Liver (tissue), 9 donors: ENCODE measurements around the gene PLCB2. TPM values are rescaled to one million over a fixed set of nuclear protein-coding genes. Genes with fewer than 3 reads are reported as not detected.

Source experiments
- DNase-seq: peaks from one replicate; pipeline ENCODE4 v3.0.0-alpha.2; 2017; ENCODE audit warnings: low spot score
- H3K27ac ChIP-seq, 2 donors: one replicate each; pipeline ENCODE4 v1.7.0; 2013; ENCODE audit warnings: inconsistent platforms in 2 of 2, low read length in 2 of 2, control low read depth in 1 of 2, low read depth in 1 of 2, mild to moderate bottlenecking in 1 of 2
- H3K27me3 ChIP-seq, 4 donors: one replicate each; pipeline versions ENCODE4 v1.6.1 to v1.7.0; 2013; ENCODE audit warnings: low read length in 3 of 4, inconsistent platforms in 1 of 4, mild to moderate bottlenecking in 1 of 4, moderate library complexity in 1 of 4; ENCODE audit not compliant: control insufficient read depth in 4 of 4, insufficient read depth in 4 of 4
- H3K36me3 ChIP-seq, 4 donors: one replicate each; pipeline versions ENCODE4 v1.6.1 to v1.7.0; 2013; ENCODE audit warnings: low read length in 3 of 4, mild to moderate bottlenecking in 3 of 4, low read depth in 1 of 4, moderate library complexity in 1 of 4; ENCODE audit not compliant: control insufficient read depth in 4 of 4, insufficient read depth in 3 of 4
- H3K4me1 ChIP-seq, 4 donors: one replicate each; pipeline versions ENCODE4 v1.6.1 to v1.7.0; 2013; ENCODE audit warnings: low read length in 3 of 4, mild to moderate bottlenecking in 3 of 4, moderate library complexity in 1 of 4; ENCODE audit not compliant: control insufficient read depth in 4 of 4, insufficient read depth in 4 of 4
- H3K4me3 ChIP-seq, 3 donors: one replicate each; pipeline versions ENCODE4 v1.6.1 to v1.7.0; 2013; ENCODE audit warnings: low read length in 3 of 3, control low read depth in 1 of 3, low read depth in 1 of 3, mild to moderate bottlenecking in 1 of 3
- H3K9ac ChIP-seq, 2 donors: one replicate each; pipeline ENCODE4 v1.7.0; 2013; ENCODE audit warnings: low read length in 2 of 2, mild to moderate bottlenecking in 2 of 2, moderate library complexity in 2 of 2, control low read depth in 1 of 2, low read depth in 1 of 2
- H3K9me3 ChIP-seq, 4 donors: one replicate each; pipeline versions ENCODE4 v1.6.1 to v1.7.0; 2013; ENCODE audit warnings: low read length in 3 of 4; ENCODE audit not compliant: control insufficient read depth in 4 of 4
- CTCF ChIP-seq: fragments of 150-350 bp; IDR thresholded peaks from 2 replicates; pipeline ENCODE4 v1.5.1; 2017; ENCODE audit warnings: improper control_type of control experiment, low read depth, low read length; ENCODE audit not compliant: missing input control
- EGR1 ChIP-seq, 2 donors: IDR thresholded peaks; 2 replicates each; pipeline ENCODE4 v1.6.1; 2016 to 2018; ENCODE audit warnings: antibody characterized with exemption in 2 of 2, low read depth in 2 of 2
- FOXA2 ChIP-seq: IDR thresholded peaks from 2 replicates; pipeline ENCODE4 v1.6.1; 2016; ENCODE audit warnings: antibody characterized with exemption
- GABPA ChIP-seq, 2 donors: IDR thresholded peaks in 1 of 2; conservative IDR thresholded peaks in 1 of 2; 2 replicates each; pipeline ENCODE4 v1.6.1; 2016; ENCODE audit warnings: antibody characterized with exemption in 2 of 2, mild to moderate bottlenecking in 1 of 2, moderate library complexity in 1 of 2
- HNF4A ChIP-seq, 2 donors: conservative IDR thresholded peaks; 2 replicates each; pipeline ENCODE4 v1.6.1; 2016; ENCODE audit warnings: antibody characterized with exemption in 2 of 2, mild to moderate bottlenecking in 2 of 2
- JUND ChIP-seq, 2 donors: IDR thresholded peaks; 2 replicates each; pipeline ENCODE4 v1.6.1; 2016; ENCODE audit warnings: antibody characterized with exemption in 2 of 2
- MAX ChIP-seq: IDR thresholded peaks from 2 replicates; pipeline ENCODE4 v1.6.1; 2016; ENCODE audit warnings: antibody characterized with exemption
- NR2F2 ChIP-seq: IDR thresholded peaks from 2 replicates; pipeline ENCODE4 v1.6.1; 2016; ENCODE audit warnings: antibody characterized with exemption
- REST ChIP-seq: IDR thresholded peaks from 2 replicates; pipeline ENCODE4 v1.6.1; 2016; ENCODE audit warnings: antibody characterized with exemption, mild to moderate bottlenecking
- TAF1 ChIP-seq: conservative IDR thresholded peaks from 2 replicates; pipeline ENCODE4 v1.6.1; 2016; ENCODE audit warnings: antibody characterized with exemption, mild to moderate bottlenecking
- YY1 ChIP-seq: IDR thresholded peaks from 2 replicates; pipeline ENCODE4 v1.6.1; 2016; ENCODE audit warnings: antibody characterized with exemption, mild to moderate bottlenecking
- ZBTB33 ChIP-seq: IDR thresholded peaks from 2 replicates; pipeline ENCODE4 v1.6.1; 2016; ENCODE audit warnings: antibody characterized with exemption
- WGBS: extraction: QIAGEN DNeasy Blood & Tissue Kit; methylation state at CpG from one replicate; pipeline ENCODE4 v1.1.7; 2013; 5-methylcytosine and 5-hydroxymethylcytosine counted together
- polyA plus RNA-seq, 2 donors: library from polyadenylated mRNA; stranded (reverse) in 1 of 2; unstranded in 1 of 2; fragments of 200-250 nt in 1 of 2; fragments of >200 nt in 1 of 2; fragmentation: Nextera tagmentation in 1 of 2; extraction: Ambion mirVana in 1 of 2; gene quantifications; one replicate each; pipeline versions ENCODE4 v1.2.1 to v1.2.3, GENCODE V29; 2013 to 2015
- total RNA-seq, 2 donors: library from RNA; depleted of rRNA; stranded (reverse); fragments of >200 nt; gene quantifications; one replicate each; pipeline ENCODE4 v1.2.3, GENCODE V29; 2014
- donor health status: healthy.
- donor health status: healthy.
- donor health status: healthy.
- donor health status: healthy.
- donor health status: healthy.

The PLCB2 gene
- total and polyA plus RNA-seq, 4 donors, result 2.1 to 13.3 (median 7.6) TPM

- Histone ChIP-seq H3K4me3 (no peak overlapping the region), H3K9me3 (peaks cover 0 to 4% (median 0%) of the 10 kb centered on the region in 4 donors), H3K9ac (no peak overlapping the region), H3K27me3 (no peaks in the 10 kb centered on the region), H3K27ac (no peak overlapping the region), H3K4me1 (no peaks in the 10 kb centered on the region), H3K36me3 (peaks cover 0 to 2% (median 0%) of the 10 kb centered on the region in 4 donors)
- no peak for DNase-seq
- 97% methylated on average over 2 of the region's 2 CpGs for WGBS
- TF ChIP-seq JUND (IDR thresholded peaks at IDR 0.05), result no peak
- TF ChIP-seq YY1, result no peak
- TF ChIP-seq CTCF, result no peak
- TF ChIP-seq TAF1, result no peak
- TF ChIP-seq GABPA (IDR thresholded peaks at IDR 0.05 in 1 of 2, conservative IDR thresholded peaks at IDR 0.05 in 1 of 2), result no peak
- TF ChIP-seq MAX, result no peak
- TF ChIP-seq FOXA2, result no peak
- no peak for TF ChIP-seq ZBTB33
- TF ChIP-seq NR2F2, result no peak
- no peak for TF ChIP-seq REST
- no peak for TF ChIP-seq HNF4A (conservative IDR thresholded peaks at IDR 0.05)
- no peak for TF ChIP-seq EGR1 (IDR thresholded peaks at IDR 0.05; ENCODE audit: low read depth in 2 of 2)
These were observed 7.4 kb downstream of the PLCB2 start for GRCh38 chr15:40300367-40300766.

GRCh38 chr15:40298216-40298935, 9.4 kb downstream of the PLCB2 start:
- no peak for DNase-seq
- WGBS, result 95% methylated on average over 17 of the region's 17 CpGs
- H3K36me3 ChIP-seq, result peaks cover 0 to 2% (median 0%) of the 10 kb centered on the region in 4 donors

More at GRCh38 chr15:40298216-40298935, 9.4 kb downstream of the PLCB2 start:
- H3K9ac ChIP-seq, result no peak overlapping the region
- TF ChIP-seq CTCF (no peak), MAX (no peak), HNF4A (conservative IDR thresholded peaks at IDR 0.05) (no peak), TAF1 (no peak), GABPA (IDR thresholded peaks at IDR 0.05 in 1 of 2, conservative IDR thresholded peaks at IDR 0.05 in 1 of 2) (no peak)
- no peaks in the 10 kb centered on the region for H3K4me1 ChIP-seq
- H3K27ac ChIP-seq, result no peak overlapping the region
- no peak overlapping the region for H3K4me3 ChIP-seq
- no peaks in the 10 kb centered on the region for H3K27me3 ChIP-seq
- H3K9me3 ChIP-seq, result peaks cover 0 to 4% (median 0%) of the 10 kb centered on the region in 4 donors
